DOHH2 (cell line): ENCODE data around the gene ELF1.
A peak's percentile ranks its signal among the peaks of the same experiment; 100 is the strongest.

Experiments used
- H3F3A ChIP-seq: fragments of 200-600 bp; sonication (generic), shearing (Covaris generic); 2 replicates; pipeline ENCODE4 v1.6.0; 2016; ENCODE audit warnings: antibody characterized with exemption, mild to moderate bottlenecking; ENCODE audit not compliant: control insufficient read depth, insufficient read depth
- H3K27ac ChIP-seq: fragments of 200-600 bp; sonication (generic); 2 replicates; pipeline ENCODE4 v1.5.1; 2014; ENCODE audit warnings: low read depth, mild to moderate bottlenecking, low read length, moderate library complexity
- H3K27me3 ChIP-seq: fragments of 200-600 bp; sonication (generic); 2 replicates; pipeline ENCODE4 v1.6.1; 2014; ENCODE audit warnings: mild to moderate bottlenecking, low read length, mixed read lengths; ENCODE audit not compliant: control insufficient read depth
- H3K36me3 ChIP-seq: fragments of 200-600 bp; sonication (generic); 2 replicates; pipeline ENCODE4 v1.6.1; 2014; ENCODE audit warnings: mild to moderate bottlenecking, low read length, moderate library complexity, mixed read lengths; ENCODE audit not compliant: control insufficient read depth
- H3K4me1 ChIP-seq: fragments of 200-600 bp; sonication (generic); 2 replicates; pipeline ENCODE4 v1.6.1; 2014; ENCODE audit warnings: mild to moderate bottlenecking, low read length, mixed read lengths; ENCODE audit not compliant: control insufficient read depth
- H3K4me2 ChIP-seq: fragments of 200-600 bp; sonication (generic); 2 replicates; pipeline ENCODE4 v1.6.0; 2014; ENCODE audit warnings: mild to moderate bottlenecking, low read length, moderate library complexity
- H3K4me3 ChIP-seq: fragments of 200-600 bp; sonication (generic); 2 replicates; pipeline ENCODE4 v1.5.1; 2014; ENCODE audit warnings: mild to moderate bottlenecking, low read length, mixed read lengths
- H3K79me2 ChIP-seq: fragments of 200-600 bp; sonication (generic); 2 replicates; pipeline ENCODE4 v1.6.1; 2014; ENCODE audit warnings: mild to moderate bottlenecking, low read length, mixed read lengths; ENCODE audit not compliant: control insufficient read depth
- H3K9me2 ChIP-seq: fragments of 200-600 bp; sonication (generic); replicated peaks from 2 replicates; pipeline ENCODE4 v1.6.1; 2014; ENCODE audit warnings: mild to moderate bottlenecking, low read length, mixed read lengths; ENCODE audit not compliant: control insufficient read depth
- H3K9me3 ChIP-seq: fragments of 200-600 bp; sonication (generic); 2 replicates; pipeline ENCODE4 v1.6.1; 2014; ENCODE audit warnings: antibody characterized with exemption, low read length, mixed read lengths; ENCODE audit not compliant: control insufficient read depth, insufficient read depth
- H4K20me1 ChIP-seq: fragments of 200-600 bp; sonication (generic); 2 replicates; pipeline ENCODE4 v1.6.0; 2014; ENCODE audit warnings: low read depth, mild to moderate bottlenecking, antibody characterized with exemption, low read length, moderate library complexity; ENCODE audit not compliant: control insufficient read depth, insufficient read depth
- CTCF ChIP-seq: fragments of 200-600 bp; sonication (generic); IDR thresholded peaks from one replicate; pipeline ENCODE4 v1.5.1; 2014; ENCODE audit warnings: antibody characterized with exemption, mild to moderate bottlenecking, low read depth, low read length; ENCODE audit not compliant: poor library complexity, severe bottlenecking
- EZH2phosphoT487 ChIP-seq: fragments of 200-600 bp; sonication (generic); IDR thresholded peaks from 2 replicates; pipeline ENCODE4 v1.6.1; 2017; ENCODE audit warnings: borderline replicate concordance, mild to moderate bottlenecking, antibody characterized with exemption, low read length, moderate library complexity, mixed read lengths

The ELF1 gene

DNA sequence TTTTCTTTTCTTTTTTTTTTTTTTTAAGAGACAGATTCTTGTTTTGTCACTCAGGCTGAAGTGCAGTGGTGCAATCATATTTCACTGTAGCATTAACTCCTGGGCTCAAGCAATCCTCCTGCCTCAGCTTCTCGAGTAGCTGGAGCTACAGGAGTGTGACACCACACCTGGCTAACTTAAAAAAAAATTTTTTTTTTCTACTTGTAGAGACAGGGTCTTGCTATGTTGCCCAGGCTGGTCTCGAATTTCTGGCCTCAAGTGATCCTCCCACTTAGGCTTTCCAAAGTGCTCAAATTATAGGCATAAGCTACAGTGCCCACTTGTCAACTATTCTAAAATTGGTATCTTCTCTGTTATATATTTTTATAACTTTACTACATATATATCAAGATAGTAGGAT lies 6.6 kb downstream of the ELF1 start:
- TF ChIP-seq CTCF, result no peak
- no peak for TF ChIP-seq EZH2phosphoT487
- H3K27me3 ChIP-seq, result no peaks in the 10 kb centered on the region
- H3K36me3 ChIP-seq, result peaks cover 80% of the 10 kb centered on the region
- H3K4me3 ChIP-seq, result peak overlapping the region; percentile 50
- H3K4me2 ChIP-seq, result peak overlapping the region; percentile 51
- peaks cover 98% of the 10 kb centered on the region for H3K79me2 ChIP-seq
- H3K9me3 ChIP-seq, result no peaks in the 10 kb centered on the region
- H3K4me1 ChIP-seq, result peaks cover 64% of the 10 kb centered on the region
- H3K9me2 ChIP-seq, result no peaks in the 10 kb centered on the region
- no peaks in the 10 kb centered on the region; the same call in 1 of the 2 replicates for H4K20me1 ChIP-seq
- H3F3A ChIP-seq, result peaks cover 40% of the 10 kb centered on the region
- peak overlapping the region; percentile 95 for H3K27ac ChIP-seq

DNA sequence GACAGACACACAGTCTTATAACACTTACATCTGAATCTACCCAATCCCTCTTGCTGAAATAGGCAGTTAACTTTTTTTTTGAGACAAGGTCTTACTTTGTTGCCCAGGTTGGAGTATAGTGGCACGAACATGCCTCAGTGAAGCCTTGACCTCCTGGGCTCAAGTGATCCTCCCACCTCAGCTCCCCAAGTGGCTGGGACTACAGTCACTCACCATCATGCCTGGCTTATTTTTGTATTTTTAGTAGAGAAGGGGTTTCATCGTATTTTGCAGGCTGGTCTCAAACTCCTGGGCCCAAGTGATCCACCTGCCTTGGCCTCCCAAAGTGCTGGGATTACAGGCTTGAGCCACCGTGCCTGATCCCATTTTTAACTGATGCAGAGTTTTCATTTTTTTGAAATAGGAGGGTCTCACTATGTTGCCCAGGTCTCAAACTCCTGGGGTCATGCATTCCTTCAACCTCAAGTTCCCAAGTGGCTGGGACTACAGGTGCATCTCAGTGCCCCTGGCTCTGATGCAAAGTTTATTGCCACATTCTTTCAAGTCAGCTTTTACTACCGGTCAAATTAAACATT lies 7.6 kb downstream of the ELF1 start:
- H3K4me2 ChIP-seq, result peak overlapping the region; percentile 51
- H3K27ac ChIP-seq, result peak overlapping the region; percentile 95
- no peak for TF ChIP-seq CTCF
- no peak for TF ChIP-seq EZH2phosphoT487
- H3K4me3 ChIP-seq, result peak overlapping the region; percentile 50
- peaks cover 99% of the 10 kb centered on the region for H3K79me2 ChIP-seq
- no peaks in the 10 kb centered on the region for H3K27me3 ChIP-seq
- no peaks in the 10 kb centered on the region; the same call in 1 of the 2 replicates for H4K20me1 ChIP-seq
- no peaks in the 10 kb centered on the region for H3K9me2 ChIP-seq
- H3K36me3 ChIP-seq, result peaks cover 80% of the 10 kb centered on the region
- H3K9me3 ChIP-seq, result no peaks in the 10 kb centered on the region
- H3K4me1 ChIP-seq, result peaks cover 75% of the 10 kb centered on the region
- H3F3A ChIP-seq, result peaks cover 48% of the 10 kb centered on the region

GRCh38 chr13:41008349-41008980 lies 10.7 kb downstream of the ELF1 start:
- H3K27me3 ChIP-seq, result no peaks in the 10 kb centered on the region
- peaks cover 92% of the 10 kb centered on the region for H3K4me1 ChIP-seq
- peak overlapping the region; percentile 70 for H3K4me3 ChIP-seq
- no peaks in the 10 kb centered on the region for H3K9me2 ChIP-seq
- H3K4me2 ChIP-seq, result peak overlapping the region; percentile 83
- peaks cover 93% of the 10 kb centered on the region for H3K79me2 ChIP-seq
- peaks cover 70% of the 10 kb centered on the region for H3F3A ChIP-seq
- TF ChIP-seq CTCF (no peak), EZH2phosphoT487 (no peak)
- no peaks in the 10 kb centered on the region for H4K20me1 ChIP-seq
- no peaks in the 10 kb centered on the region for H3K9me3 ChIP-seq
- H3K36me3 ChIP-seq, result peaks cover 75% of the 10 kb centered on the region
- peak overlapping the region; percentile 97 for H3K27ac ChIP-seq
